ENCODE measurements around the gene GRB2.
"Not testable (repeated sequence)": the region's sequence is repeated elsewhere in the genome, so short reads cannot be mapped to it uniquely, and the experiment has no call there.

Gene GRB2

GRCh38 chr17:75350706-75351105, 54.8 kb downstream of the GRB2 start:
- DNase-seq (ENCODE audit: low read depth) = no peak

GRCh38 chr17:75350029-75350428, 55.4 kb downstream of the GRB2 start:
- no peak for DNase-seq (ENCODE audit: low read depth)

GRCh38 chr17:75349589-75349988, 55.9 kb downstream of the GRB2 start:
- DNase-seq (ENCODE audit: low read depth) = no peak

- no peak for DNase-seq (ENCODE audit: low read depth)
Measured at GRCh38 chr17:75348386-75349012, 57.0 kb downstream of the GRB2 start.

GRCh38 chr17:75346906-75347305, 58.6 kb downstream of the GRB2 start:
- DNase-seq (ENCODE audit: low read depth) = no peak

- DNase-seq (ENCODE audit: low read depth) = not testable (repeated sequence)
Measured at GRCh38 chr17:75346368-75346767, 59.1 kb downstream of the GRB2 start.

- DNase-seq (ENCODE audit: low read depth) = no peak
Measured at GRCh38 chr17:75345514-75346167, 59.8 kb downstream of the GRB2 start.

- peak; percentile 8 for DNase-seq (ENCODE audit: low read depth)
Measured at GRCh38 chr17:75344666-75345065, 60.8 kb downstream of the GRB2 start.

GRCh38 chr17:75342996-75343395, 62.5 kb downstream of the GRB2 start:
- DNase-seq (ENCODE audit: low read depth) = no peak

GRCh38 chr17:75341784-75342486, 63.5 kb downstream of the GRB2 start:
- no peak for DNase-seq (ENCODE audit: low read depth)

GRCh38 chr17:75340631-75341030, 64.8 kb downstream of the GRB2 start:
- DNase-seq (ENCODE audit: low read depth) = no peak

GRCh38 chr17:75339971-75340370, 65.5 kb downstream of the GRB2 start:
- DNase-seq (ENCODE audit: low read depth) = no peak

- DNase-seq (ENCODE audit: low read depth) = no peak
Measured at GRCh38 chr17:75338335-75338734, 67.1 kb downstream of the GRB2 start.

GRCh38 chr17:75335315-75335714, 70.2 kb downstream of the GRB2 start:
- no peak for DNase-seq (ENCODE audit: low read depth)

GRCh38 chr17:75334723-75335122, 70.8 kb downstream of the GRB2 start:
- no peak for DNase-seq (ENCODE audit: low read depth)

GRCh38 chr17:75331671-75332070, 73.8 kb downstream of the GRB2 start:
- DNase-seq (ENCODE audit: low read depth) = no peak

- DNase-seq (ENCODE audit: low read depth) = no peak
Measured at GRCh38 chr17:75327757-75328156, 77.7 kb downstream of the GRB2 start.

- no peak for DNase-seq (ENCODE audit: low read depth)
Measured at GRCh38 chr17:75326226-75326848, 79.1 kb downstream of the GRB2 start.

- DNase-seq (ENCODE audit: low read depth) = no peak
Measured at GRCh38 chr17:75325827-75326225, 79.7 kb downstream of the GRB2 start.

GRCh38 chr17:75325348-75325747, 80.1 kb downstream of the GRB2 start:
- no peak for DNase-seq (ENCODE audit: low read depth)

- DNase-seq (ENCODE audit: low read depth) = no peak
Measured at GRCh38 chr17:75321506-75321905, 84.0 kb downstream of the GRB2 start.

- DNase-seq (ENCODE audit: low read depth) = no peak
Measured at GRCh38 chr17:75319904-75320691, 85.4 kb downstream of the GRB2 start.
